Measurements from ENCODE around the gene SYCE1.

- no peak for TF ChIP-seq BCL11A (IDR thresholded peaks at IDR 0.05; ENCODE audit: low read depth in 2 of 2, low read length in 2 of 2)
- TF ChIP-seq POLR2A (IDR thresholded peaks at IDR 0.05; ENCODE audit: control extremely low read depth in 1 of 2, low read depth in 2 of 2, low read length in 2 of 2): no peak
- TF ChIP-seq, protein P1, sequence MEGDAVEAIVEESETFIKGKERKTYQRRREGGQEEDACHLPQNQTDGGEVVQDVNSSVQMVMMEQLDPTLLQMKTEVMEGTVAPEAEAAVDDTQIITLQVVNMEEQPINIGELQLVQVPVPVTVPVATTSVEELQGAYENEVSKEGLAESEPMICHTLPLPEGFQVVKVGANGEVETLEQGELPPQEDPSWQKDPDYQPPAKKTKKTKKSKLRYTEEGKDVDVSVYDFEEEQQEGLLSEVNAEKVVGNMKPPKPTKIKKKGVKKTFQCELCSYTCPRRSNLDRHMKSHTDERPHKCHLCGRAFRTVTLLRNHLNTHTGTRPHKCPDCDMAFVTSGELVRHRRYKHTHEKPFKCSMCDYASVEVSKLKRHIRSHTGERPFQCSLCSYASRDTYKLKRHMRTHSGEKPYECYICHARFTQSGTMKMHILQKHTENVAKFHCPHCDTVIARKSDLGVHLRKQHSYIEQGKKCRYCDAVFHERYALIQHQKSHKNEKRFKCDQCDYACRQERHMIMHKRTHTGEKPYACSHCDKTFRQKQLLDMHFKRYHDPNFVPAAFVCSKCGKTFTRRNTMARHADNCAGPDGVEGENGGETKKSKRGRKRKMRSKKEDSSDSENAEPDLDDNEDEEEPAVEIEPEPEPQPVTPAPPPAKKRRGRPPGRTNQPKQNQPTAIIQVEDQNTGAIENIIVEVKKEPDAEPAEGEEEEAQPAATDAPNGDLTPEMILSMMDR (IDR thresholded peaks at IDR 0.05; ENCODE audit: control extremely low read depth in 1 of 3, insufficient read depth in 1 of 3, low read depth in 1 of 3, low read length in 3 of 3): no peak
- TF ChIP-seq, protein P2, sequence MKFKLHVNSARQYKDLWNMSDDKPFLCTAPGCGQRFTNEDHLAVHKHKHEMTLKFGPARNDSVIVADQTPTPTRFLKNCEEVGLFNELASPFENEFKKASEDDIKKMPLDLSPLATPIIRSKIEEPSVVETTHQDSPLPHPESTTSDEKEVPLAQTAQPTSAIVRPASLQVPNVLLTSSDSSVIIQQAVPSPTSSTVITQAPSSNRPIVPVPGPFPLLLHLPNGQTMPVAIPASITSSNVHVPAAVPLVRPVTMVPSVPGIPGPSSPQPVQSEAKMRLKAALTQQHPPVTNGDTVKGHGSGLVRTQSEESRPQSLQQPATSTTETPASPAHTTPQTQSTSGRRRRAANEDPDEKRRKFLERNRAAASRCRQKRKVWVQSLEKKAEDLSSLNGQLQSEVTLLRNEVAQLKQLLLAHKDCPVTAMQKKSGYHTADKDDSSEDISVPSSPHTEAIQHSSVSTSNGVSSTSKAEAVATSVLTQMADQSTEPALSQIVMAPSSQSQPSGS (IDR thresholded peaks at IDR 0.05; ENCODE audit: low read length): no peak
Observed at GRCh38 chr10:133509700-133510099, 55.7 kb downstream of the SYCE1 start.

All from H1 (cell line).